GM18858 (cell line): ENCODE measurements around the gene EPYC.

Experiments used
- ATAC-seq: cut with Tn5 transposase; IDR thresholded peaks from one replicate; pipeline ENCODE4 v1.9.1; 2021; ENCODE audit not compliant: unreplicated experiment

Gene EPYC, protein sequence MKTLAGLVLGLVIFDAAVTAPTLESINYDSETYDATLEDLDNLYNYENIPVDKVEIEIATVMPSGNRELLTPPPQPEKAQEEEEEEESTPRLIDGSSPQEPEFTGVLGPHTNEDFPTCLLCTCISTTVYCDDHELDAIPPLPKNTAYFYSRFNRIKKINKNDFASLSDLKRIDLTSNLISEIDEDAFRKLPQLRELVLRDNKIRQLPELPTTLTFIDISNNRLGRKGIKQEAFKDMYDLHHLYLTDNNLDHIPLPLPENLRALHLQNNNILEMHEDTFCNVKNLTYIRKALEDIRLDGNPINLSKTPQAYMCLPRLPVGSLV

DNA sequence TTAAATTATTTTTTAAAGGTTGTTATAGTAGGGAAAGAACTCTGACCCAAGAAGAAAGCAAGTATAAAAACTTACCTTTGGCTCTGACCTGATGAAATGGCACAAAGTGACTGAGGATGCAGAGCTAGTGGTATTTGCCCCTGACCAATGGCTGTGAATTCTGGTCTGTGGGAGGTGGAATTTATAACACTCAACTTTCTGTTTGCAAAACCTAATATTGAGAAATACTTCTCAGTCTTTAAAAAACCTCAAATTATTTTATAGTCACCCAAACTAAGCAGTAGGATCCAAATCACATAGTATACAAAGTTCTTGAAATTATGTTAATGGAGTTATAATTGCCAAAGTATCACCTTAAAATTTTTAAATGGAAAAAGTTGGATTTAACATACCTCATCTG is at the start of gene EPYC:
TSS of gene EPYC (minus strand) at position 101 of the 400 bp plus-strand sequence. CDS start 2,407 bp downstream, outside the sequence.
- no peak for ATAC-seq

DNA sequence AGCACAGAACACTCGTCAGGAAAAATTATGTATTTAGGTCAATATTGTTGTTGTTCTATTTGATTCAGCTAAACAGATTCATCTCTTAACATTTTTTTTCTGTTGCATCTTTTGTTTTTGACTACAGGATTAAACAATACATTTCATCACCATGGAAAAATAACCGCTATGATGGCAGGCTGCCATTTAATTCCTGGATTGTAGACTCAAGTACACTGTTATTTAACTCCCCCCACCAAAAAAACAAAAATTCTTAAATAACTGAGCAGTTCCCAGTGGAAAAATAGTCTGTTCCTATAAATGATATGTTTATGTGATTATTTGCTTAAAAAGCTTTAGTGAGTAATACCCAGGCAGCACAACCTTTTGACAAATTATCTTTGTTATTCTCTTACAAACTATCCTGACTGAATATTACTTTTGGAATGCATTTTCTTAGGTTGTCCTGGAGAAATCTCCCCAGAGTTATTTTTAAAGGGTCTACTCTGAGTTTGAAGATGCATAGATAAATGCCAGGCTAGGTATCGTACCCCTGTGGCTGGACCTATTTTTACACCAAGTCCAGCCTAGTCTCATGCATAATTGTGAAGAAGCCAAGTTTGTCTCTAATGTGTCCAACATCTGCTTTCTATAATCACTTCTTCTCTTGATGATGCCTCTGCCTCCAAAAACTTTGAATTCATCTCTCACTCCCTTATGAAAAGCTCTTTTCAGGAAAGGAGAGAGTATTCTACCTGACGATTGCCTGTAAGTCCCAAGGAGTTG is 49.4 kb upstream of the EPYC start:
- ATAC-seq: no peak

DNA sequence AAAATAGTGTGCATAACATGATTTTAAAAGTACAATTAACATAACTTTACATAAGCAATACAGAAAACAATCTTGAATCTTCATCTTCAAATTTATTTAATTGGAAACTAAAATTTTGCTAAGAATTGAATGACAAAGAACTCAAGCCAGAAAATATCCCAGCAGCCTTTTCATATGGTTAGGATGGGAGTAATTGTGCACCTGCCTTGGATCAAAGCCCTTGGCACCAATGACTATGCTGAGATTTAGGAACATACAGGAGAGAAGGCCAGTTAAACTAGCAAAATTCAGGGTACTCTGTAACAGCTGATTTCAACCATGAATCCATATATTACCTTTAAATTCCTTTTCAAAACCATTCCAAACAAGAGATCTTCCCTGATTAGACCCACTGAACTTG is 47.3 kb upstream of the EPYC start:
- ATAC-seq: no peak

DNA sequence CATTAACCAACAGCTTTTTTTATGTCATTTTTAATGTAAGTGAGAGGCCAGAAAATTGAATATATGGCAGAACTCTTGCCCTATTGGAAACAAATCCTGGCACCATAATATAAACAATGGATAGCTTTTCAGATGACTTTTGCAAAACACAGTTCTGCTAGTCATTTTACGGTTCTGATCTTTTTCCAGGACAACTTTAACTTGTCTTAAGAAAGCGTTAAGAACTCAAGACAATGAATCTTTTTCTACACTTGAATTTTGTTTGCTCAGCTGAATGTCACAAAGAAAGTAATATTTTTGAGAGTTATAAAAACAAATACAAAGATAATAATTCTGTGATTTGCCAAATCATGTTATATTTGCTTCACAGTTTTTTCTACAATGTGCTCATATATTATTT is 39.8 kb upstream of the EPYC start:
- no peak for ATAC-seq

DNA sequence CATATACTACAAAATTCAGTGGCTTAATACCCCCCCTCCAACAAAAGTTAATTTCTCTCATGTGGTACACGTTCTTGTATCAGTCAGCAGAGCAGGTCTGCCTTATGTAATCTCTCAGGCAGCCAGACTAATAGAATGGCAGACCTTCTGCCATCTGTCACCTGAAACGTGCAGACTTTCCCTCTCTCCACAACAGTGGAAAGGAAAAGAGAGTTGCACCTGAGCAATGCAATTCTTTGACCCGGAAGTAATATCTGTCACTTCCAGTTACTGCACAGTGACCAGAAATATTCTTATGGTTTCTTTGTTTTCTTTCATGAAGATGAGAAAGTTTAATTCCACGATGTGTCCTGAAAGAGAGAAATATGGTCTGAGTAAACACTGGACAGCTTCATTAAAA is 38.6 kb upstream of the EPYC start:
- ATAC-seq: no peak

DNA sequence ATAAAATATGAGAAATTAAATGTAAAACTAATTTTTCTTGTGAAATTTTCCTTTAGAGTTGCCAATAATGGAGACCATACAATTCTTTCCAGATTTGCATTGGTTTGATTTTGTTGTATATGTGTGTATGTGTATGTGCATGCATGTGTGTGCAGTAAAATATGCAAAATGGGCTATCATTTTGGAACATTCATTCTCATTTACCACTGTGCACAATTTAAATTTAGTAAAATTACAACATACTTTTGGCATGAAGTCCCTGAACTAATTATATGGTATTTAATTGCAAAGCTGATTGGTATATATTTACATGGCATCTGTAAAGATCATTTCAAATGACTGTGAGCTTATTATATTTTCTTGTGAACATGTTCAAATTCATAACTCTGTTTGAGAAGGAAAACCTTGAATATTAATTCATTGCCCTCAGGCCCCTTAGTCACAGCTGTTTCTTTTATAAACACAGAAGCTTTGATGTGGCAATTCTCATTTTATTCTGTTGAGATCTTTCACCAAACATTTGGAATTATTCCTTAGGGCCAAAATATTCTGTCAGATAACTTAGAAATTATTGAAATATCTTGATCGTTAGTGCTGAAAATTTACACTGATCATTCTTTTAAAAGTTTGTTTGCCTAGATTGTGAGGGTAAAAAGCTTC is 35.5 kb upstream of the EPYC start:
- ATAC-seq: no peak

DNA sequence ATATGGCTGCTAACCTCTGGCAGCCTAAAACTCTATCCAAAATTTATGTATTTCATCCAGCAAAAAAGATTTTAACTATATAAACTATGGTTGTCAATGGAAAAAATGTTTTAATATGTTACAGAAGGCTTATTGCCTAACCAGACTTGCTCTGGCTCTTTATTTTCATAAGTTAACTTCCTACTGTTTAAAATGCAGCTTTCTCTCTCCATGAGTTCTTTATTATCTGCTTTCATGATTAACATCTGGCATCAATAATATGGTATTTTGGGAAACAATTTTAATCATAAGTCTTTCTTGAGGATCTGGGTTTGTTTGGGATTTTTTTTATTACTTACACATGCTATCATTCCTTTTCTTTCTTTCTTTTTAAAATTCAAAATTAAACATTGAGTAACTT is 32.5 kb upstream of the EPYC start:
- no peak for ATAC-seq

DNA sequence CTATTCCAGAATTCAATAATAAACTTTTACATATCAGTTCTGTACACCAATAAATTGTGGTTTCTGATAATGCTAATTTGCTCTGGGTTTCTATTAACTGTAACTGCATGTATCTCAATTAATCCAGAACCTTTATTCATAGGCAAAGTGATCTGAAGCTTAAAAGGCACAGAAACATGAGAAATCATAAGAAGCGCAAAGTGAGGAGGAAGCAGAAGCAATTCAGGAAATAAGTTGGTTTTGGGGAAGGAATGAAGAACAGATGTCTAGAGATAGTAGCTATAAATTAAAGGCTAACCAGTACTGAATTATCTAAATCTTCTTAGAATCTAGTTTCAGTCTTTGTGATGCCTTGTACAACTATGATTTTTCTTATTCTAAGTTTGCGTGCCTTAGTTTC is 28.5 kb upstream of the EPYC start:
- no peak for ATAC-seq

DNA sequence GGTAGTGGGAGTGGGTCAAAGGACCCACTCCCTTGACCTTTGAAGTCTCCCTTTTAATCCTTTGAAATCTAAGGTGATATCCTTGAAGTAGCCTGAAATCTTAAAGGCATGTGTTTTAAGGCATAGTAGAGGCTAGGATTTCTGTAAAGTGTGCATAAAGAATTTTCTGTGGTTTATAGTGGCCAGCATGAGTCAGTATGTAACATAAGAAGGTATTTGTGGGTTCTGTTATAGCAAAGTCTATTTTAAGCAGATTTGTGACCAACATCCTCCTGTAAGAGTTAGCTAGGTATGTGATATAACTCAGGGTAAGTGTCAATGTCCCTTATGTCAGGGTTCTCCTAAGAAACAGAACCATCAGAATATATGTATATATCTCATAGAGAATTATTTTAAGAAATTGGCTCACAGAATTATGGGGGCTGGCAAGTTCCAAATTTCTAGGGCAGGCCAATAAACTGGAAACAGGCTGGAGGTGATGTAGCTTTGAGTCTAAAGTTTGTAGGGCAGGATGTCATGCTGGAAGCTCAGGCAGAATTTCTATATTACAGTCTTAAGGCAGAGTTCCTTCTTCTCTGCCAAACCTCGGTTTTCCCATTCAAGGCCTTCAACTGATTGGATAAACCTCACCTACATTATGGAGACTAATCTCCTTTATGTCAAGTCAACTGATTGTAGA is 18.7 kb upstream of the EPYC start:
- peak; percentile 79 for ATAC-seq

DNA sequence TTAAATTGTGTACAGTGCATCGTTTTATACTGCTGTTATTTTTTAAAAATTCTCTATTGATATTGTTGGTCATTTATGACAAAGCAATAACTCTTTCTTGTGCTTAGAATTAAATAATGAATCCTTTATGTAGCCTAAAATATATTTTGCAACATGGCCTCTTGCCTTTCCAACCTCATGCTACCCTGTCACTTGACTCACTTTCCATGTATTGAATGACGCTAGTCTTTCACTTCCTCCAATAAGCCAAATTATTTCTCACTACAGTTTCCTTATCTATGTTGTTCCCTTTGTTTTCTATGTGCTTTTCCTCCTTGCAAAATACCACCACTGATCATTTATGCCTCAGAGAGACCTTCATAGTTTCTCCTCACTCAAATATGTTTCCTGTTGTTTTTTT is 16.3 kb upstream of the EPYC start:
- ATAC-seq: no peak

DNA sequence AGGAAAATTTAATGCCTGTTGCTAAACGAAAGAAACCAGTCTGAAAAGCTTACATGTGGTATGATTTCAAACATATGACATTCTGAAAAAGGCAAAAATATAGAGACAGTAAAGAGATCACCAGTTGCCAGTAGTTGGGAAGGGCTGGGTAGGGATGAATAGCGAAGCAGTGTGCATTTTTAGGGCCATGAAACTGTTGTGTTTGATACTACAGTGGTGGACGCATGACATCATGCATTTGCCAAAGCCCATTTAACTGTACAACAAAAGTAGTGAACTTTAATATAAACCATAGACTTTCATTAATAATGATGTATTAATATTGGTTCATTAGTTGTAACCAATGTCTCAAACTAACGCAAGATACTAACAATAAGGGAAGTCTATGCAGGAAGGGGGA is 14.7 kb upstream of the EPYC start:
- ATAC-seq: no peak

DNA sequence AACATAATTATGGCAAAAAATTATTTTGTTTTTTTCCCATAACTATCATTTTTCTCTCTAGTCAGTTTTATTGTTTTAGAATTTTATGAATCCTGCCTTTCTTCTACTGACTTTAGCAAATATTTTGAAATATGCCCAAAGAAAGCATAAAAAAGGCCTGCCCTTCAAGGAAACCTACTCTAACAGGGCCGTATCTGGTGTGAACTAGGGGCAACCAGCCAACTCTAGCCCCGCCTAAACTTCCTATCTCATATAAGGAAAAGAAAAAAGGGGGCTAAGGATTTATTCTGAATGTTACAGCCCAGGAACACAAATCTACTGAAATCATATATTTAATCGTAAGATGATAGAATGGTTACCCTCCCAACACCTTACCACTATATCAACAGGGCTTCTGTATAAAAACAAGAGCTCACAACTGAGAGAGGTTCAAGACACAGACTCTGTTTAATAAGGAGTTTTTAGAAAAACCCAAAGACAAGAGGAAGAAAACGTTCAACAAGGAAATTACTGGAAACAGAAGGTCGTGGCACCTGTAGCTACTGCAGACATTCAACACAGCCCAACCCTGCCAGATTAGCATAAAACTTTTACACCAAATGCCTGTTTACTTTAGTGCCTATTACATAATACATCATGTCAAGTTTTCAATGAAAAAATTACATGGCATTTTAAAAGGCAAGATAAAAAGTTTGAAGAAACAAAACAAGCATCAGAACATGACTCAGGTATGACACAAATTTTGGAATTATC is 12.9 kb upstream of the EPYC start:
- ATAC-seq: no peak

DNA sequence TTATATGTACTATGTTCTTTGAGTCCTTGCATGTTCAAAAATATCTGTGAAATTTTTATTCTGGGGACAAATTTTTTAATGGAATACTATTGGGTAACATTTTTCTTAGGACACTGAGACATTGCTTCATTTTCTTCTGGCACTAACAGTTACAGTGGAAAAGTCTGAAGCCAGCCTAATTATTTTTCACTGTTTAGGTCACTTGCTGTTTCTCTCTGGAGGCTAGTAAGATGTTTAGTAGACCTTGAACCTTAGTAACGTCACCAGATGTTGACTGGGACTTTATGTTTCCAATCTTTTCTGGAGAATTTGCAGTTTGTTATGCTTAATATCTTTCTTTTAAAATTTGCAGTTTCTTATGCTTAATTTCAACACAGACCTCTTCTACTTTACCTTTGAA is 12.3 kb upstream of the EPYC start:
- no peak for ATAC-seq

DNA sequence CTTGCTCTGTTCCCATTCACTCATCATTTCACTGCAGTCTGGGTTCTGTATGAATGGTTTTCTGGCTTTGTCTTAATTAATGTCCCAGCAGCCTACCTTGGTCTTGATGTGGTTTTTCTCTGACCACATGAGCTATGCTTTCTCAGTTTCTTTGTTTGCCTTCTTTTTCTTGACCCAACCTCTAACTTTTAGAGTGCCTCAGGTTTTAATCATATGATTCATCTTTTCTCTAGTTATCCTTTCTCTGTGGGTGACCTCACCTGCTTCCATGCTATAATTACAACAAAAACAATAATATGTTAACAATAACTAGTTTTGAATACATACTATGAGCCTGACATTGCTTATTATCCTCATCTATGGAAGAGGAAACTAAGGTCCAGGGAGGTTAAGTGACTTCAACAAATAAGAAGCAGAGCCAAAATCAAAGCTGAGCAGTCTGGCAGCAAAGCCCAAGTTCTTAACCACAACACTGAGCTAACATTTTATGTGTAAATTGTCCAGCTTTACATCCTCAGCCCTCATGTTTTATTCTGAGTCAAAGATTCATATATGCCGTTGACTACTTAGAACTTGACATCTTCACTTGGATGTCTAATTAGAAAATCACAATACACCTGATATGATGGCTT is 4.7 kb upstream of the EPYC start:
- peak; percentile 90 for ATAC-seq

DNA sequence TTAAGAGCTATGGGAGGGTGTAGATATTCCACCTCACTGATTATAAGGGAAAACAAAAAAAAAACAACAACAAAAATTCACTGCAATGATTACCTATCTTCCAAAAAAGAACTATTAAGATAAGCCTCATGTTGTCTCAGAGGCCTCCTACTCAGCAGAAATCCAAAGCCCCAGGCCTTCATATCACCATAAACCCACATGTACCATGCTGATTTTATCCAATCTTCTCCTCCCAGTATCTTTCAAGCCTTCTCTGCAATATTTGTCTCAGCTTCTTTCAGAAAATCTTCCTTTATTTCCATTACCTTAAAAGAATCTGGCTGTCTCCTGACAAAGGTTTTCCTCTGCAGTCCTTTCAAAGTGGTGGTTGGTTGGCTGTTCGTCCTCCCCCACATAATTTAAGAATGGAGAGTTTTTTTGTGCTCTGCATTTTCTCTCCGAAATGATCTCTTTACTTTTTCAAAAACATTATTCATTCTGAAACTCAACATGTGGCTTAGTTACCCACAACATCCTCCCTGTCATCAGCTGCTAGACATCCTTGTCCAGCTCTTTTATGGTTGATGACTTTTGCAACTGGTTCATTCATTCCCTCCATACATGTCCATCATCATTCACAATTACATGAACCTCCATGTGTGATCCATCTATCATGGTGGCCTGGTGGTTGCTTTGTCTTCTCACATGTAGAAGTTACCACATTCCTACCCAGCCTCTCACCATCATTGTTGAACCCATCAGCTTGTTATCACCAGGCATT is 2.9 kb upstream of the EPYC start:
- ATAC-seq: peak; percentile 74

DNA sequence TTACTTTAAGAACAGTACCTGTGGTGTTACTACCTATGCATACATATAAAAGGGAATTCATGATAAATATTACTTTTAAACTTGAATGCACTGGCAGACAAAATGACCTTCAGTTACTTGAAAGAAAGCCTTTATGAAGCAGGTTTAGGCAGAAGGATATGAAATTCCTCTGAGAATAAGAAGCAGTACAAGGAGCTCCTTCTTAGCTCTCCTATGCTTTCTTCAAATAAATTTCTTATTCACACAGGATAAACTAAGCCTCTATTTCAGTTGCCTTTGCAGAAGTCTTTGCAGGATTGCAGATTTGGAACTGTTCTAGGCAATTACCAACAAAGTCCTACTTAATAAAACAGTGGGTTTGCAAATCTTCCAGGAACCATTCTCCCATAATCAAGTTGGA is 1.0 kb downstream of the EPYC start:
- ATAC-seq: no peak

DNA sequence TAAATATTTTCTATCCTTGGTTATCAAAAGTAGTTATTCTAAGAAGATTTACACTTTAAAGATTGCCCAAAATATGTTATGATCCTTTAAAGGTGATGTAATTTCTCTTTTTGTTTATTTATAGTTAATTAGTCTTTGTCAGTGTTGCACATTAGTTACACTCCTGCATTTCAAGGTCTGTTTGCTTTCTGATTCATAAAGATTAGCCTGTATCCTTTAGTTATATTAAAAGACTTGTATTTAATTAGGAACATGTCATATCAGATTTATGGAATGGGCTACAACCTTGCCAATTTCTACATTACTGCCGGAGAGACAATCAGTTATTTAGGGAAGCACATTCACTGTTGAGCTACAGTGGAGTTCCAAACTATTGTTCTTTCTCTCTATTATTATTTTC is 3.5 kb downstream of the EPYC start:
- ATAC-seq: no peak

DNA sequence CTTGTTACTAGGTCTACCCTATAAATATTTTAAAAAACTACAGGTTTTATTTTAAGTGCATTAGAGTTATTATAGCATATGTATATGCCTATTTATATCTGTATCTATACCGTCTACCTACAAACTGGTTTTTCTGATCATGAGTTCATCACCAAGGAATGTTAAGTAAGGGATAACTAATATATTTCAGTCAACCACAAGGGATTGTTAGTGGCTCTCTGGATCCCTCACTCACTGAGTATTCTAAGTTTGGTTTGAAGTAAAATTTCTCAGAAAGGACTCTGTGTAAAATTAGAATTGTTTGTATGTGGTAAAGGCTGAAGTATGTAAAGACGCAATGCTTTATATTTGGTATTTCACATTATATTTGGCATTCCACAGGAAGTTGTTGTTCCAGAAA is 4.8 kb downstream of the EPYC start:
- ATAC-seq: no peak

DNA sequence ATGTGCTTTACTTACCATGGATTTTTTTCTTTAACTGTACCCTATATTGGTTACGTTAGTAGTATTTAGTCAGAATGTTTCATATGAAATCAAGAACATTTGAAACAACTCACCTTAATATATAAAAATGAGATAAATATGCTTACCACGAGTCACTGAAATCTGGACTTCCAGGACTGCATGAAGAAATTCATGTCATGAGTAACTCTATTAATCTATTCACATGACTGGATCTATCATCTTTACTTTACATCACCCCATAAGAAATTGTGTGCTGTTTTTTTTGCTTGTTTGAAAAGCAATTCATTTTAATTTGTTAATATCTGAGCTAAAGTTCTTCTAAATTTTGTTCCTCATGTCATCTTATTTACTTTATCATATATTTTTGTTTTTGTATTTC is 5.2 kb downstream of the EPYC start:
- ATAC-seq: no peak

DNA sequence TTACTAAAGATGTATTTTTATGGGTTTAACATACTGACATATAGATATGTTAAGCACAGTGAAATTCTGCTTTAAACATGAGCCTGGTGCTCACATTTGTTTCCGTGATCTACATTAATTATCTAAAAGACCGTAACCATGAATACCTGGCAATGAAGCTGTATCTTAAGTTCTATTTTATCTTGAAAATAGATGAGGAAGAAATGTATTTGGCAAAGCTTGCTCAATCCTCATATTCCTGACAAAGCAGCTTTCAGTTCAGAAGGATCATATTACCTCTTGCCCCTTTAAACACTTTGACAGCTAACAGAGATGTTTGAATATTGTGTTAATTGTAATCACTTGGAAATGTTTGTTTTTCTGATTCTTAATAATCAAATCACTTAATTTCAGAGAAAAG is 9.8 kb downstream of the EPYC start:
- ATAC-seq: no peak
